CD4-positive, alpha-beta T cell treated with Interleukin-6 for 4 hours (primary cell): ENCODE measurements around the gene CCDC127.
A peak's percentile ranks its signal among the peaks of the same experiment; 100 is the strongest.
"Not testable (repeated sequence)": the region's sequence is repeated elsewhere in the genome, so short reads cannot be mapped to it uniquely, and the experiment has no call there.

Source experiments
- DNase-seq: peaks from one replicate; pipeline ENCODE4 v3.0.0-alpha.2; 2020; ENCODE audit warnings: mixed read lengths

The CCDC127 gene

GRCh38 chr5:200985-201384, 17.0 kb downstream of the CCDC127 start:
- no peak for DNase-seq

- no peak for DNase-seq
Observed at GRCh38 chr5:199950-200645, 17.9 kb downstream of the CCDC127 start.

- DNase-seq, result no peak
Observed at GRCh38 chr5:199197-199949, 18.6 kb downstream of the CCDC127 start.

GRCh38 chr5:198516-199196, 19.3 kb downstream of the CCDC127 start:
- no peak for DNase-seq

GRCh38 chr5:197892-198489, 20.0 kb downstream of the CCDC127 start:
- no peak for DNase-seq

GRCh38 chr5:197031-197430, 20.9 kb downstream of the CCDC127 start:
- DNase-seq, result not testable (repeated sequence)

GRCh38 chr5:196350-196749, 21.6 kb downstream of the CCDC127 start:
- no peak for DNase-seq

- no peak for DNase-seq
Observed at GRCh38 chr5:195401-196160, 22.4 kb downstream of the CCDC127 start.

GRCh38 chr5:194603-195209, 23.2 kb downstream of the CCDC127 start:
- no peak for DNase-seq

GRCh38 chr5:194102-194501, 23.9 kb downstream of the CCDC127 start:
- no peak for DNase-seq

- DNase-seq, result no peak
Observed at GRCh38 chr5:192970-193831, 24.8 kb downstream of the CCDC127 start.

GRCh38 chr5:192691-192969, 25.3 kb downstream of the CCDC127 start:
- no peak for DNase-seq

- DNase-seq, result no peak
Observed at GRCh38 chr5:191949-192690, 25.8 kb downstream of the CCDC127 start.

- DNase-seq, result peak; percentile 33
Observed at GRCh38 chr5:191036-191948, 26.7 kb downstream of the CCDC127 start, which contains the start of gene LRRC14B. Gene LRRC14B, plus strand, starts transcription at chr5:191495. Its CDS starts 44 bp downstream, at chr5:191539.

GRCh38 chr5:190366-191035, 27.5 kb downstream of the CCDC127 start:
- no peak for DNase-seq

GRCh38 chr5:189976-190365, 28.0 kb downstream of the CCDC127 start:
- DNase-seq, result no peak

- no peak for DNase-seq
Observed at GRCh38 chr5:189486-189885, 28.5 kb downstream of the CCDC127 start.
